WTC11 (cell line): ENCODE measurements around the gene STT3B. TPM values are rescaled to one million over a fixed set of nuclear protein-coding genes. Genes with fewer than 3 reads are reported as not detected.

ENCODE experiments used
- ATAC-seq: fragments of 200-7000 bp; cut with Tn5 transposase; 2 replicates; pipeline ENCODE4 v1.10.0; 2021; ENCODE audit warnings: mild to moderate bottlenecking, moderate library complexity
- CTCF ChIA-PET: fragments of 300-600 bp; sonication (Branson Sonifier 250); formaldehyde crosslinking; loops from one replicate; lab custom pipeline; 2021; ENCODE audit warnings: antibody characterized with exemption; lab: Charles Lee
- POLR2A ChIA-PET: fragments of 350-600 bp; sonication (Branson Sonifier 250); formaldehyde crosslinking; loops from one replicate; lab custom pipeline; 2021; ENCODE audit warnings: antibody characterized with exemption; lab: Charles Lee
- DNase-seq: peaks from one replicate; pipeline ENCODE4 v3.0.0; 2021; ENCODE audit warnings: low spot score
- H3K27ac Mint-ChIP-seq: 2 replicates; pipeline ENCODE4 v1.8.0; 2021; ENCODE audit warnings: mixed read lengths
- H3K27me3 Mint-ChIP-seq: 2 replicates; pipeline ENCODE4 v1.8.0; 2021; ENCODE audit warnings: low read depth, mild to moderate bottlenecking, moderate library complexity, mixed read lengths
- H3K36me3 Mint-ChIP-seq: 2 replicates; pipeline ENCODE4 v1.8.0; 2021; ENCODE audit warnings: mixed read lengths
- H3K4me1 Mint-ChIP-seq: 2 replicates; pipeline ENCODE4 v1.8.0; 2022; ENCODE audit warnings: mixed read lengths
- H3K4me3 Mint-ChIP-seq: 2 replicates; pipeline ENCODE4 v1.8.0; 2021; ENCODE audit warnings: mild to moderate bottlenecking, moderate library complexity, mixed read lengths
- H3K9me3 Mint-ChIP-seq: 2 replicates; pipeline ENCODE4 v1.8.0; 2021; ENCODE audit warnings: mixed read lengths
- ARID4B ChIP-seq: sonication (generic); formaldehyde crosslinking; IDR thresholded peaks from 2 replicates; pipeline ENCODE4 v1.8.0; 2023; ENCODE audit warnings: missing genetic modification reagents, mild to moderate bottlenecking, borderline replicate concordance
- ATF1 ChIP-seq: sonication (generic); formaldehyde crosslinking; IDR thresholded peaks from 2 replicates; pipeline ENCODE4 v1.8.1; 2023; ENCODE audit warnings: mild to moderate bottlenecking, moderate library complexity, missing genetic modification reagents
- CBFB ChIP-seq: sonication (generic); formaldehyde crosslinking; IDR thresholded peaks from 2 replicates; pipeline ENCODE4 v1.8.1; 2022; ENCODE audit warnings: mild to moderate bottlenecking, low read depth, missing genetic modification reagents
- EMX1 ChIP-seq: fragments of 250-450 bp; sonication (Bioruptor Pico); IDR thresholded peaks from 2 replicates; pipeline ENCODE4 v1.8.0; 2021; ENCODE audit warnings: mild to moderate bottlenecking
- GRHL2 ChIP-seq: fragments of 250-450 bp; sonication (Bioruptor Pico); IDR thresholded peaks from 2 replicates; pipeline ENCODE4 v1.8.0; 2022; ENCODE audit warnings: mild to moderate bottlenecking, moderate library complexity; ENCODE audit not compliant: insufficient replicate concordance, severe bottlenecking
- GTF2I ChIP-seq: fragments of 250-450 bp; sonication (Bioruptor Pico); conservative IDR thresholded peaks from 2 replicates; pipeline ENCODE4 v1.4.0; 2021; ENCODE audit warnings: mild to moderate bottlenecking
- NFATC4 ChIP-seq: fragments of 250-450 bp; sonication (Bioruptor Pico); IDR thresholded peaks from 2 replicates; pipeline ENCODE4 v1.9.0; 2021; ENCODE audit warnings: mild to moderate bottlenecking
- NFE2L1 ChIP-seq: sonication (generic); formaldehyde crosslinking; IDR thresholded peaks from 2 replicates; pipeline ENCODE4 v1.8.1; 2023; ENCODE audit warnings: missing genetic modification reagents
- NR1H2 ChIP-seq: sonication (generic); formaldehyde crosslinking; IDR thresholded peaks from 2 replicates; pipeline ENCODE4 v1.9.0; 2021; ENCODE audit warnings: mild to moderate bottlenecking, moderate library complexity, missing genetic modification reagents
- SMAD3 ChIP-seq: sonication (generic); formaldehyde crosslinking; IDR thresholded peaks from 2 replicates; pipeline ENCODE4 v1.8.0; 2022; ENCODE audit warnings: missing genetic modification reagents, mild to moderate bottlenecking, borderline replicate concordance
- ZNF263 ChIP-seq: sonication (generic); formaldehyde crosslinking; IDR thresholded peaks from 2 replicates; pipeline ENCODE4 v1.8.1; 2022; ENCODE audit warnings: low read depth, mild to moderate bottlenecking, moderate library complexity, missing genetic modification reagents
- total RNA-seq: library from RNA; stranded (reverse); gene quantifications from 3 replicates; pipeline ENCODE4 v1.2.3, GENCODE V29; 2021
- TF ChIP-seq, protein P1 (sequence below): sonication (generic); formaldehyde crosslinking; IDR thresholded peaks from 2 replicates; pipeline ENCODE4 v1.8.1; 2023; ENCODE audit warnings: mild to moderate bottlenecking, missing genetic modification reagents, borderline replicate concordance
- TF ChIP-seq, protein P2 (sequence below): fragments of 250-450 bp; sonication (Bioruptor Pico); IDR thresholded peaks from 2 replicates; pipeline ENCODE4 v1.9.0; 2021; ENCODE audit warnings: mild to moderate bottlenecking
- TF ChIP-seq, protein P3 (sequence below): sonication (generic); formaldehyde crosslinking; IDR thresholded peaks from 2 replicates; pipeline ENCODE4 v1.8.0; 2022; ENCODE audit warnings: mild to moderate bottlenecking, missing genetic modification reagents

STT3B gene
- total RNA-seq, 1 experiment from 2014 or later: 103 TPM

GRCh38 chr3:31613654-31614053, 80.9 kb downstream of the STT3B start:
- ChIA-PET CTCF (interaction anchor here (1.4 kb wide), 1 partner anchor 51 kb away, joined by 3 read pairs; no protein-coding TSS in a partner anchor), POLR2A (no interaction called here)
- TF ChIP-seq, protein P1, sequence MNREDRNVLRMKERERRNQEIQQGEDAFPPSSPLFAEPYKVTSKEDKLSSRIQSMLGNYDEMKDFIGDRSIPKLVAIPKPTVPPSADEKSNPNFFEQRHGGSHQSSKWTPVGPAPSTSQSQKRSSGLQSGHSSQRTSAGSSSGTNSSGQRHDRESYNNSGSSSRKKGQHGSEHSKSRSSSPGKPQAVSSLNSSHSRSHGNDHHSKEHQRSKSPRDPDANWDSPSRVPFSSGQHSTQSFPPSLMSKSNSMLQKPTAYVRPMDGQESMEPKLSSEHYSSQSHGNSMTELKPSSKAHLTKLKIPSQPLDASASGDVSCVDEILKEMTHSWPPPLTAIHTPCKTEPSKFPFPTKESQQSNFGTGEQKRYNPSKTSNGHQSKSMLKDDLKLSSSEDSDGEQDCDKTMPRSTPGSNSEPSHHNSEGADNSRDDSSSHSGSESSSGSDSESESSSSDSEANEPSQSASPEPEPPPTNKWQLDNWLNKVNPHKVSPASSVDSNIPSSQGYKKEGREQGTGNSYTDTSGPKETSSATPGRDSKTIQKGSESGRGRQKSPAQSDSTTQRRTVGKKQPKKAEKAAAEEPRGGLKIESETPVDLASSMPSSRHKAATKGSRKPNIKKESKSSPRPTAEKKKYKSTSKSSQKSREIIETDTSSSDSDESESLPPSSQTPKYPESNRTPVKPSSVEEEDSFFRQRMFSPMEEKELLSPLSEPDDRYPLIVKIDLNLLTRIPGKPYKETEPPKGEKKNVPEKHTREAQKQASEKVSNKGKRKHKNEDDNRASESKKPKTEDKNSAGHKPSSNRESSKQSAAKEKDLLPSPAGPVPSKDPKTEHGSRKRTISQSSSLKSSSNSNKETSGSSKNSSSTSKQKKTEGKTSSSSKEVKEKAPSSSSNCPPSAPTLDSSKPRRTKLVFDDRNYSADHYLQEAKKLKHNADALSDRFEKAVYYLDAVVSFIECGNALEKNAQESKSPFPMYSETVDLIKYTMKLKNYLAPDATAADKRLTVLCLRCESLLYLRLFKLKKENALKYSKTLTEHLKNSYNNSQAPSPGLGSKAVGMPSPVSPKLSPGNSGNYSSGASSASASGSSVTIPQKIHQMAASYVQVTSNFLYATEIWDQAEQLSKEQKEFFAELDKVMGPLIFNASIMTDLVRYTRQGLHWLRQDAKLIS: no peak
- H3K36me3 Mint-ChIP-seq: no peaks in the 10 kb centered on the region
- H3K4me1 Mint-ChIP-seq: peaks cover 30% of the 10 kb centered on the region
- no peaks in the 10 kb centered on the region for H3K9me3 Mint-ChIP-seq
- H3K27me3 Mint-ChIP-seq: no peaks in the 10 kb centered on the region
- no peak overlapping the region for H3K4me3 Mint-ChIP-seq
- no peak for ATAC-seq
- no peak for DNase-seq
- 0 out of 2 replicates have a peak overlapping the region, but pooled peaks have one; percentile 9 for H3K27ac Mint-ChIP-seq

DNA sequence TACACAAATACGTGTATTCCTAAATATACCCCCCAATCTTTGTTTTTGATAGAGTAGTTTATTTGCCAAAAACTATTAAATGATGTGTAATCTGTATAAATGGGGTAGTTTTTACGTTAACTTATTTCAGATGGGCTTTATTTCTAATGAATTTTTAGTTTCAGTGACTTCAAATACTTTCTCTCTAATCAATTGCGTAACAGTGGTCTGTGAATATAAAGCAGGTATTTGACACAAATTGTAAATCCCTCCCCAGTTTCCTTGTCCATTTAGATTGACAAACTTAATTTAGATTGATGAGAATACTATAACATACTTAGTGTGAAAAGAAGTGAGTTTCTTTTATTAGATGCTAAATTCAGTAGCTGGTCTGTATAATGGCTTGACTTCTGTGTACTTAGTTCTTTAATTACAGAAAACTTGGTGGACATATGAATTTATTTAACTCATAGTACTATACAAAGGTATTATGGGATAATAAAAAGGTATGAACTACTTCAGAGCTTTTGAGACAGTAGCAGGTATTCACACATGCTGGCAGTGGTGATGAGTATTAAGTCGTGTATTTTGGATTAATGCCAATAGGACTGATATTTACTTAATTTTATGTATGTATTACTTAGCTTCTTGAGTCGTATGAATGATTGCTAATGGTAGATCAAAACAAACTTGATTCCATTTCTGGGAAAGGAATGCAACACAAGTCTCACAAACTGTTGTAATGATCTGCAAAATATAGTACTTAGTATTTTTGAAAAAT, 81.6 kb downstream of the STT3B start:
- no peaks in the 10 kb centered on the region for H3K27me3 Mint-ChIP-seq
- TF ChIP-seq, protein P2, sequence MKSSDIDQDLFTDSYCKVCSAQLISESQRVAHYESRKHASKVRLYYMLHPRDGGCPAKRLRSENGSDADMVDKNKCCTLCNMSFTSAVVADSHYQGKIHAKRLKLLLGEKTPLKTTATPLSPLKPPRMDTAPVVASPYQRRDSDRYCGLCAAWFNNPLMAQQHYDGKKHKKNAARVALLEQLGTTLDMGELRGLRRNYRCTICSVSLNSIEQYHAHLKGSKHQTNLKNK (CRISPR knock-in tag): no peak
- TF ChIP-seq GRHL2 (CRISPR knock-in tag) (no peak), SMAD3 (no peak), ZNF263 (CRISPR knock-in tag) (no peak), ARID4B (no peak), CBFB (no peak)
- TF ChIP-seq, protein P3, sequence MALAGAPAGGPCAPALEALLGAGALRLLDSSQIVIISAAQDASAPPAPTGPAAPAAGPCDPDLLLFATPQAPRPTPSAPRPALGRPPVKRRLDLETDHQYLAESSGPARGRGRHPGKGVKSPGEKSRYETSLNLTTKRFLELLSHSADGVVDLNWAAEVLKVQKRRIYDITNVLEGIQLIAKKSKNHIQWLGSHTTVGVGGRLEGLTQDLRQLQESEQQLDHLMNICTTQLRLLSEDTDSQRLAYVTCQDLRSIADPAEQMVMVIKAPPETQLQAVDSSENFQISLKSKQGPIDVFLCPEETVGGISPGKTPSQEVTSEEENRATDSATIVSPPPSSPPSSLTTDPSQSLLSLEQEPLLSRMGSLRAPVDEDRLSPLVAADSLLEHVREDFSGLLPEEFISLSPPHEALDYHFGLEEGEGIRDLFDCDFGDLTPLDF (CRISPR knock-in tag): no peak
- TF ChIP-seq, all 79 proteins: peak for 0
- DNase-seq (no peak), ATAC-seq (no peak)
- peaks cover 5% of the 10 kb centered on the region for H3K36me3 Mint-ChIP-seq
- no peak overlapping the region for H3K27ac Mint-ChIP-seq
- H3K9me3 Mint-ChIP-seq: no peaks in the 10 kb centered on the region
- POLR2A ChIA-PET: no interaction called here
- H3K4me3 Mint-ChIP-seq: no peak overlapping the region
- CTCF ChIA-PET: interaction anchor here (1.4 kb wide), 1 partner anchor 52 kb away, joined by 3 read pairs; no protein-coding TSS in a partner anchor
- peaks cover 30% of the 10 kb centered on the region for H3K4me1 Mint-ChIP-seq

DNA sequence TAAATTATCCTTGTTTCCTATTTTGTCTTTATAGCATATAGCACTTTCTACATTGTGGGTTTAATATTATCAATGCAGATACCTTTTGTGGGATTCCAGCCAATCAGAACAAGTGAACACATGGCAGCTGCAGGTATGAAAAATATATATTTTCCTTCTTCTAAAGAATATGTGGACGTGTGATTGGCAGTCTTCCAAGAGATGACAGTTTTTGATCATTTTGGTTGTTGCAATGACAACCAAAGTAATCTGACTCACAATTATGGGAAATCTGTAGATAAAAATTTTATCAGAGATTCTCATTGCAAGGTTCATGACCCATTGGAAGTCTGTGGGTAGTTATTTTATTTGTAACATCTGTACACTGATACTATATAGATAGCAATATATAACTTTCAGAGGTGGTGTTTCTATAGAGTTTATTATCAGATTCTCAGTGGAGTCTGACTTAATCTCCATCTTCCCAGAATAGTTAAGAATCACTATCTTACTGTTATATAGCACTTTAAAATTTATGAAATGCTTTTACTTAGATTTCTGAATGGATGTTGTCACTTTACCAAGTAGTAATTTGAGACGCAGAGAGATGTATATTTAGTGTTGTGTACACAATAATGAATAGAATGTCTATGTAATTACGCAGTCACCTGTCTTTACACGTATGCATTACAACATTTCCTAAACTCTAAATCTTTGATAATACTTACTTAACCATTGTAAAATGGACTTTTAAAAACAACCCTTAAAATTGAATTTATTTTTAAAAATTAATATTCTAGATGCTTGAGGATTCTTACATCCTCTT, 82.5 kb downstream of the STT3B start:
- H3K4me3 Mint-ChIP-seq: no peak overlapping the region
- POLR2A ChIA-PET: no interaction called here
- peaks cover 30% of the 10 kb centered on the region for H3K4me1 Mint-ChIP-seq
- no peak overlapping the region for H3K27ac Mint-ChIP-seq
- H3K36me3 Mint-ChIP-seq: peaks cover 9% of the 10 kb centered on the region
- CTCF ChIA-PET: no interaction called here
- H3K27me3 Mint-ChIP-seq: no peaks in the 10 kb centered on the region
- DNase-seq (no peak), ATAC-seq (no peak)
- no peaks in the 10 kb centered on the region for H3K9me3 Mint-ChIP-seq
- no peak for TF ChIP-seq NFE2L1 (CRISPR knock-in tag)
- TF ChIP-seq EMX1 (CRISPR knock-in tag): no peak
- no peak for TF ChIP-seq NR1H2 (CRISPR knock-in tag)
- no peak for TF ChIP-seq NFATC4 (CRISPR knock-in tag)
- TF ChIP-seq GTF2I (CRISPR knock-in tag): no peak
- TF ChIP-seq, protein P1: no peak
- TF ChIP-seq ATF1 (CRISPR knock-in tag): no peak
